Measurements from ENCODE around the gene SRC.

- no peak for TF ChIP-seq CTCF (IDR thresholded peaks at IDR 0.05)
- TF ChIP-seq POLR2A (IDR thresholded peaks at IDR 0.05), result no peak
Observed at GRCh38 chr20:37395410-37395797, 49.5 kb downstream of the SRC start.

Measured in thyroid gland (tissue), 4 donors.